A204.1 (cell line): ENCODE results near the gene AKR1C3.

Experiments used
- FAIRE-seq: peaks from 2 replicates; lab custom pipeline; 2012; peaks lifted over from hg19 to GRCh38; lab: Jason Lieb, UNC

AKR1C3 gene

GRCh38 chr10:5142199-5142598 is 48.0 kb downstream of the AKR1C3 start:
- FAIRE-seq, result no peak

GRCh38 chr10:5143137-5143536 is 48.9 kb downstream of the AKR1C3 start:
- FAIRE-seq, result no peak

- FAIRE-seq, result no peak
These were observed 52.7 kb downstream of the AKR1C3 start for GRCh38 chr10:5146920-5147254.

GRCh38 chr10:5147255-5147980 is 53.2 kb downstream of the AKR1C3 start:
- no peak for FAIRE-seq

DNA sequence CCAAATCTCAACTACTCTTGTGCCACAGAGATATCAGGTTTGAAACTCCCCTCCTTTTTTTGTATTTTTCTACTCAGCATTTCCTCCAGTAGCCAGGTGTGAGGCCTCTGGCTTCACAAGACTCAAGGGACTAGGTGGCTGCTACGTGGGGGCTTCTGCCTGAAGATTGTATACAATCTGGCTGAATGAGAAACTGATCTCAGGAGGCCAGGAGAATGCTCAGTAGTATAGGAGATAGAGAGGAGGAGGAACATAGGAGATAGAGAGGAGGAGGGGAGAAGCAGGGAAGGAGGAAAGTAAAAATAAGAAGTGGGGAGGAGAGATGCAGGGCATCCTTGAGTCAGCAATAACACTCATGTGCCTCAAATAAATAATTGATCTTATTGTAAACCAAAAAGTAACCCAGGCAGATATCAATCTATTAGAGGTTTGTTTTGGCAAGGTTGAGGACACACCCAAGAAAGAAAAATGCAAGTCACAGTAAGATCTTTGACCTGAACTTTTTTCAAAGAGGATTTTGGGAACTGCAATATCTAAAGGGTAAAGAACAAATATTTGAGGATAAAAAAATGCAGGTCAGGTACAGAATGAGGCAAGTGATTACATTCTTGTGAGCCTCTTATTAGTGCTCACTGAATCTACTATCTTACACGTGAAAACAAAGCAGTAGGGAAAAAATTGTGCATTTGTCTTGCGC is 53.9 kb downstream of the AKR1C3 start:
- FAIRE-seq, result no peak

DNA sequence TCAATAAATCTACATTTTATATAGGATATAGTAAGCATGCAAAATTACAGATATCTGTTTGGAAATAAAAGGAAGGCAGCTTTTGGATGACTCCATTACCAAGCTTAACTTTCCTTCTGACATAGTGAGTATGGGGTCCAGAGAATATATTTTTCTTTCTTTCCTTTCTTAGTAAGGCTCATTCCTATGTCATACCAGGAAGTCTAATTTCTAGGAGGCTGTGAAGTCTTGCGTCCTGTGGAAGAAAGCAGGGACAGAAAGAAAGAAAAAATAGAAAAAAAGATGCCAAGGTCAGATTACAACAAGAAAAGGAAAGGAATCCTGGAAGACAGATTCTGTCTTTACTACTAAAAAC is 54.4 kb downstream of the AKR1C3 start:
- FAIRE-seq, result no peak

DNA sequence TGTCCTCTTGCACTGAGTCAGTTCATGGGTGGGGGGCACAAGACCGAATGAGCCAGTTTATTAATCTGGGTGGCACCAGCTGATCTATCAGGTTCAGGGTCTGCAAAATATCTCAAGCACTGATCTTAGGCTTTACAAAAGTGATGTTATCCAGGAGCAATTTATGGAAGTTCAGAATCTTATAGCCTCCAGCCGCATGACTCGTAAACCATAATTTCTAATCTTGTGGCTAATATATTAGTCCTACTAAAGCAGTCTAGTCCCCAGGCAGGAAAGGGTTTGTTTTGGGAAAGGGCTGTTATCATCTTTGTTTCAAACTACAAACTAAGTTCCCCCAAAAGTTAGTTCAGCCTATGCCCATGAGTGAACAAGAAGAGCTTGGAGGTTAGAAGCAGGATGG is 56.9 kb downstream of the AKR1C3 start:
- no peak for FAIRE-seq

DNA sequence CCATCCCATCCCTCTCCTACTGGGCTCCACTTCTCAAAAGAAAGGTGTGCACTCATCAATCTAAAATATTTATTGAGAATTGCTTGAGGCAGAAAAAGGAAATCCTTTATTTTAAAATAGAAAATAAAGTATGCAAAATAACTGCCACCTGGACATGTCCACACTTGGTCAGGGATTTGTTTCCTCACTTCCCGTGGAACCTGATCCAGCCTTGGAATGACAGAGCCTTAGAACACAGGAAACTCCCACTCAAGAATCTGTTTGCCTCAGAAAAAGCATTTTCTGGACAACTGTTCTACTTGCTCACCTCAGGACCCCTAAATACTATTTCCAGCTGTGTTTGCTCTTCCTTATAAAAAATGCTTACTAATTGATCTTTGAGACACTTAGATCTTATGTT is 61.7 kb downstream of the AKR1C3 start:
- no peak for FAIRE-seq
